ENCODE measurements around the gene SALL3.

DNA sequence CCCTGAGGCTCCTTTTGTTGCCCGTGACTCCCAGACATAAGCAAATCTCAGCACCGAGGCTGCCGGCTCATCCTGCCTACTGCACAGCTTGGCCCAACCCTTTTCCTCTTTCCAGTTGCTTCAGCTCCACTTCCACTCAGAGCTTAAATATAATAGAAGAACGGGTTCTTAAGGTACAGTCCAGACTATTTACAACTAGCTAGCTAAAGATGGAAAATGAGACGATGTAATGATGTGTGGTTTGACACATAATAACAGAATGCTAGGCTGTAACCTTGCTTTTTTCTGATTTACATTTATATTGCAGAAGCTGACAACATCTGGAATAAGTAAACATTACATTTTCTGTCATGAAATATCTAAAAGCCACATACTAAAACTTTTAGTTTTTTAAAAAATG, 62.7 kb downstream of the SALL3 start:
- TF ChIP-seq, protein P1, sequence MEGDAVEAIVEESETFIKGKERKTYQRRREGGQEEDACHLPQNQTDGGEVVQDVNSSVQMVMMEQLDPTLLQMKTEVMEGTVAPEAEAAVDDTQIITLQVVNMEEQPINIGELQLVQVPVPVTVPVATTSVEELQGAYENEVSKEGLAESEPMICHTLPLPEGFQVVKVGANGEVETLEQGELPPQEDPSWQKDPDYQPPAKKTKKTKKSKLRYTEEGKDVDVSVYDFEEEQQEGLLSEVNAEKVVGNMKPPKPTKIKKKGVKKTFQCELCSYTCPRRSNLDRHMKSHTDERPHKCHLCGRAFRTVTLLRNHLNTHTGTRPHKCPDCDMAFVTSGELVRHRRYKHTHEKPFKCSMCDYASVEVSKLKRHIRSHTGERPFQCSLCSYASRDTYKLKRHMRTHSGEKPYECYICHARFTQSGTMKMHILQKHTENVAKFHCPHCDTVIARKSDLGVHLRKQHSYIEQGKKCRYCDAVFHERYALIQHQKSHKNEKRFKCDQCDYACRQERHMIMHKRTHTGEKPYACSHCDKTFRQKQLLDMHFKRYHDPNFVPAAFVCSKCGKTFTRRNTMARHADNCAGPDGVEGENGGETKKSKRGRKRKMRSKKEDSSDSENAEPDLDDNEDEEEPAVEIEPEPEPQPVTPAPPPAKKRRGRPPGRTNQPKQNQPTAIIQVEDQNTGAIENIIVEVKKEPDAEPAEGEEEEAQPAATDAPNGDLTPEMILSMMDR (conservative IDR thresholded peaks at IDR 0.05) = no peak
- no peak for TF ChIP-seq ZFX (IDR thresholded peaks at IDR 0.05)

Measured in C4-2B (cell line).